Smooth muscle cell of the brain vasculature (primary cell): ENCODE measurements around the gene CFAP99.

Experiments used
- DNase-seq: peaks from one replicate; pipeline ENCODE4 v3.0.0-alpha.2; 2012; ENCODE audit warnings: low read depth, low spot score

The CFAP99 gene

DNA sequence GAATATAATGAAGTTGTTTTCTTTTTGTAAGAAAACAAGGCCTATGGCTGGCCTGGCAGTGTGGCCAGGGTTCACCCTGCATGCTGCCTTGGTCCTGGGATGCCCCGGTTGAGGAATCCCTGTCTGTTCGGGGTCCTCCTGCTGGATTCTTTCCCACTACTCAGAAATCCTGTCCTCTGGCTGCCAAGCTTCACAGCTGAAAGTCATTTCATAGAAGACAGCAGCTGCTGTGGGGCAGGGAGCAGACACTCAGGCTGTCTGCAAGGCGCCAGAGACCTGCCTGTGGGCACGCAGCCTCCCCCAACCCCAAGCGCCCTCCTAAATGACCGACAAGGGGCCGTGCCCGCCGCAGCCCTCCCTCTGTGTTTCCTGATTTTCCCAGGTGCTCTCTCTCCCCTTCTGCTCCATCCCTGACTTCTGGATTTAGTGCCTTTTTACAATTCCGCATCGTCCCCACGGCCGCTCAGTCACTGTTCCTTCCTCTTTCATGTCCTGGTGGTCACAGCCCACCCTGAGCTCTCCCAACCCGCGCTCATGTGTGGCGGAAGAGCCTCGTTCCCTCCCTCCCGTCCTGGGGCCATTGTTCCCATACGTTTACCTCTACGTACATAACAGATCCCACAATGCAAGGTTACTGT is 27.9 kb upstream of the CFAP99 start:
- DNase-seq: no peak

- no peak for DNase-seq
Observed at GRCh38 chr4:2393353-2394270, 25.1 kb upstream of the CFAP99 start.

DNA sequence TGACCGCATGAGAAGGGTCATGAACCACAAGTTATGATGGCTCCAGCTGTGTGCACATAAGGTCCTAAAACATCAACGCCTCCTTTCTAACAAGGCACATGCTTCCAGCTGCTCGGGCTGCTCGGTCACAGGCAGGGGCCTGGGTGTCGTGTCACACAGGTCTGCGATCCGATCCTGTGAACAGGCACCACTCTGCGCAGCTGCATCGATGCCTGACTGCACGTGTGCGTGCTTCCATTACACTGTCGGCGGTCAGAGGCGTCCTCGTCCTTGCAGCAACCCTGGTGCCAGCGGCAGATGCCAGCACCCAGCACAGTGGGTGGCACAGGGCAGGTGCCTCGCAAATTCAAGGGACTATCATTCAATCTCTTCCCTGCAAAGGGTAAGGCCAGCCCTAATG is 24.2 kb upstream of the CFAP99 start:
- no peak for DNase-seq

GRCh38 chr4:2395038-2395437 is 23.7 kb upstream of the CFAP99 start:
- no peak for DNase-seq

GRCh38 chr4:2395584-2395983 is 23.2 kb upstream of the CFAP99 start:
- no peak for DNase-seq

- no peak for DNase-seq
Observed at GRCh38 chr4:2396781-2397368, 21.9 kb upstream of the CFAP99 start.

- DNase-seq: no peak
Observed at GRCh38 chr4:2397596-2398379, 21.0 kb upstream of the CFAP99 start.

- DNase-seq: no peak
Observed at GRCh38 chr4:2399216-2399615, 19.5 kb upstream of the CFAP99 start.

GRCh38 chr4:2399631-2400190 is 19.0 kb upstream of the CFAP99 start:
- DNase-seq: no peak

GRCh38 chr4:2400841-2401609 is 17.7 kb upstream of the CFAP99 start:
- DNase-seq: no peak

DNA sequence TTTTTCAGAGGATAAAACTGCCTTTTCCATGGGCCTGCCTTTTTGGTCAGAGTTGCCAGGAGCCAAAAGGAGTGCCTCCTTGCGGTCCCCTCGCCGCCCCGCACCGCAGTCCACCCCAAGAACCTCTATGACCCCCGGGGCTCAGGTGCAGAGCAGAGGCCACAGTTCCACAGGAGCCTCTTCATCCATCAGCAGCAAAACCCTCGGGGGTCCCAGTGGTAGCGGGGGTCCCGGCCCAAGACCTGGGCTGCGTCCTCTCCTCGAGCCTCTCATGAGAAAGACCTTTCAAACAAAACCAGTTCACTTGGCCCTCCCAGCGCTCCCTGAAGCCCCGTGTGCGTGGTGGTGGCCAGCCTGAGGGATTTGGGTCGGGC is 17.2 kb upstream of the CFAP99 start:
- no peak for DNase-seq

GRCh38 chr4:2402048-2402842 is 16.5 kb upstream of the CFAP99 start:
- DNase-seq: no peak

GRCh38 chr4:2402941-2403340 is 15.8 kb upstream of the CFAP99 start:
- no peak for DNase-seq

- DNase-seq: no peak
Observed at GRCh38 chr4:2406406-2406805, 12.3 kb upstream of the CFAP99 start.

- no peak for DNase-seq
Observed at GRCh38 chr4:2406920-2407319, 11.8 kb upstream of the CFAP99 start.

DNA sequence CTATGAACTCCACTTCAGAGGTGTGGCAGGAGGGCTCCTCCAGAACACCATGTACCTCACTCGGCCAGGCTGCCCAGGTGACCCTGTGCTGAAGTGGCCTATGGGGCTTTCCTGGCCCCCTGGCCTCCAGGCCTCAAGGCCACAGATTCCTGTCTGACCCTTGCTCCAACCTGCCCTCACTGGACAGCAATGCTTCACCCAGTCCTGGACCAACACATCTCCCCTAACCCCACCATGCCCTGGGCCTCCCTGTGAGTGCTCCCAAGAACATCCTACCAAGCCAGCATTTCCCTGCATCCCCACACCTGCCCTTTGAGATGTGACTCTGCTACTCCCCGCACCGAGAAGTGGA is 10.8 kb upstream of the CFAP99 start:
- DNase-seq: no peak

- DNase-seq: no peak
Observed at GRCh38 chr4:2408401-2408958, 10.3 kb upstream of the CFAP99 start.

DNA sequence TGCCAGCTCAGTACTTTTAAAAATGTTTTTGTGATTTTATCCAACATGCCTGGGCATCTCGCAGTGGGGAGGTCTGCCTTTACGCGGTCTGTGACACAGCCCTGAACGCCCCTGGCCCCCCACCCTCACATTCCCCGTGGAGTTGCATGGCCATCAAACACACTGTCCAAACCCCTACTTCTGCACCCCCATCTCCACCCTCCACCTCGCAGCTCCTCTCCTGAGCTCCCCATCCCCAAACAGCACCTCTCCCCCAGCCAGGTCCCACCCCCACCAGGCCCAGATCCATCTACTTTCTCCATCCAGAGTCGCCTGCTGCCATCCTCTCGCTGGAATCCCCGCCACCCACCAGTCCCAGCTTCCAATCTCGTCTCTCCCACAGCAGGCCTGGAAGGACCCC is 9.8 kb upstream of the CFAP99 start:
- DNase-seq: no peak

DNA sequence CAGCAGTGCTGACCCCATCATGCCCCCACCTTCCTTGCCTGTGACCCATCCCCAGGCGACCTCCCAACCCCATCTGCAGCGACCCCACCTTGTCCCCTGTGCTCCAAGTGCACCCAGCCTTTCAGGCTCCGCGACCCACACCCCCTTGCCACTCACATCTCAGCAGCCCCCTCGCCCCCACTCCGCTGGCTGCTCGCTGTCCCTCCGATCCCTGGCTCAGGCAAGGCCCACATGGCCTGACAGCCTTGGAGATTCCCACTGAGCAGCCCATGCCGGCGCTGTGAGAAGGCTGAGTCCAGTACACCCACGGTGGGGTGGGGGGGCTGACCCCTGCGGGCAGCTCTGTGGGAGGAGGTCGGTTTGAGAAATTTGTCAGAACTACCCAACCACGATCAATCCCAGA is 9.4 kb upstream of the CFAP99 start:
- no peak for DNase-seq
